GM12892 (cell line): ENCODE measurements around the gene ARHGEF12.

Source experiments
- POLR2A ChIP-seq: IDR thresholded peaks from 2 replicates; pipeline ENCODE4 v1.6.1; 2011; ENCODE audit warnings: low read depth, low read length, control low read depth
- POLR2AphosphoS5 ChIP-seq: IDR thresholded peaks from 2 replicates; pipeline ENCODE4 v1.6.1; 2011; ENCODE audit warnings: low read depth, low read length, control low read depth

- no peak for TF ChIP-seq POLR2A
- TF ChIP-seq POLR2AphosphoS5, result no peak
Measured at GRCh38 chr11:120375076-120375475, 38.9 kb downstream of the ARHGEF12 start.
